ENCODE results near the gene ALDH3A2.
"Not testable (repeated sequence)": the region's sequence is repeated elsewhere in the genome, so short reads cannot be mapped to it uniquely, and the experiment has no call there.

ALDH3A2 gene

DNA sequence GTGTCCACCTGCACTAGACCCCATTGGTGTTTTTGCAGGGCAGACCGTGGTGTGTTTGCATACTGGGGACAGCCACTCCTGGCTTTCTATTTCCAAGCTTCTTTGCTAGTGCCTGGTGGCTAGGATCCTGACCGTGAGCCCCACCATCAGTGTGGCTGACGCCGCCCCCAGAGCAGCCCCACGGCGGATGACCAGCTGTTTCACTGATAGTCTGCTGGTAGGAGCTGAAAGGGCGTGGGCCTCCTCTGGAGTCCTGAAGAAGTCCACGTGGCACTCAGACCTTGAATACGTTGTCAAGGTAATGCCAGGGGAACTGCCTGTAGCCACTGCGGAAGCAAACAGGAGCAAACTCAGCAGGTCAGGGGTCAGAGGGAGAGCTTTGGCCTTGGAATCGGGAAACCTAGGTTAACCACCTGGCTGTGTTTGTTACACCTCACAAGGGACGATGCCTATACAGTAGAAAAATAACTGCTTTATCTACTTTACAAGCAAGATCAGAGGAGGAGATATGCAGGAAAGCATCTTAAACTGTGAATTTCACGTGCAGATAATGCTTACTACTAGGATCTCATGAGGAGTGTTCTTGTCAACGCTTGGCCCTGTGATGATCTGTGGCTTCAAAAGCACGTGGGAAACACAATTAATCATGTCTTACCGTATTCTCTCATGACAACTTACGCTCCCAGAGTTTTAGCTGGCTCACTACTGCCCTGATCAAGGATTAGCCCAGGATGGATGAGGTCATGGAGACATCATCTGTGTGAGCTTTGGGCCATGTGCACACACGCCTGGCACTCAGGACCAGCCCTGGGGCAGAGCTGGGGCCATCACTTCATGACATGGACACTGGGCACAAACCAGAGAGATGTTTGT, 30.3 kb downstream of the ALDH3A2 start:
- DNase-seq (ENCODE audit: low spot score), result no peak

DNA sequence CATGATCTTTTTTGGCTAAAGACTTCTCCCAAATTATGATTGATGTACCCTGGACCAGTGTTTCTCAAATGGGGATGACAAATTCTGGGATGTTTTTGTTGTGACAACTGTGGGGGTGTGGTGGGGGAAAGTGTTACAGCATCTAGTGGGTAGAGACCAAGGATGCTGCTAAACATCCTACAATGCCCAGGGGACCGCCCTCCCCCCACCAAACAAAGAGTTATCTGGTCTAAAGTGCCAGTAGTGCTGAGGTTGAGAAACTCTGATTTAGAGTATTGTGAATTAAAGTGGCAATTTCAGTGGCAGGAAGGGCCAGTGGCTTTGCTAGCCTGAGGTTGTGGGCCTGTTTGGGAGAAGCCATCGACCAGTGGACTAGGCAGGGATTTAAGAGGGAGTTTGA, 34.6 kb downstream of the ALDH3A2 start:
- DNase-seq (ENCODE audit: low spot score), result no peak

DNA sequence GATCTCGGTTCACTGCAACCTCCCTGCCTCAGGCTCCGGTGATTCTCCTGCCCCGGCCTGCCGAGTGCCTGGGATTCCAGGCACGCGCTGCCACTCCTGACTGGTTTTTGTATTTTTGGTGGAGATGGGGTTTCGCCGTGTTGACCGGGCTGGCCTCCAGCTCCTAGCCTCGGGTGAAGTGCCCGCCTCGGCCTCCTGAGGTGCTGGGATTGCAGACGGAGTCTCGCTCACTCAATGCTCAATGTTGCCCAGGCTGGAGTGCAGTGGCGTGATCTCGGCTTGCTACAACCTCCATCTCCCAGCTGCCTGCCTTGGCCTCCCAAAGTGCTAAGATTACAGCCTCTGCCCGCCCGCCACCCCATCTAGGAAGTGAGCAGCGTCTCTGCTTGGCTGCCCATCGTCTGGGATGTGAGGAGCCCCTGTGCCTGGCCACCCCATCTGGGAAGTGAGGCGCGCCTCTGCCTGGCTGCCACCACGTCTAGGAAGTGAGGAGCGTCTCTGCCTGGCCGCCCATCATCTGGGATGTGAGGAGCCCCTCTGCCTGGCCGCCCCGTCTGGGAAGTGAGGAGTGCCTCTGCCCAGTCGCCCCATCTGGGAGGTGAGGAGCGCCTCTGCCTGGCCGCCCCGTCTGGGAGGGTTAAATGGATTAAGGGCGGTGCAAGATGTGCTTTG, 36.5 kb downstream of the ALDH3A2 start:
- DNase-seq (ENCODE audit: low spot score), result not testable (repeated sequence)

DNA sequence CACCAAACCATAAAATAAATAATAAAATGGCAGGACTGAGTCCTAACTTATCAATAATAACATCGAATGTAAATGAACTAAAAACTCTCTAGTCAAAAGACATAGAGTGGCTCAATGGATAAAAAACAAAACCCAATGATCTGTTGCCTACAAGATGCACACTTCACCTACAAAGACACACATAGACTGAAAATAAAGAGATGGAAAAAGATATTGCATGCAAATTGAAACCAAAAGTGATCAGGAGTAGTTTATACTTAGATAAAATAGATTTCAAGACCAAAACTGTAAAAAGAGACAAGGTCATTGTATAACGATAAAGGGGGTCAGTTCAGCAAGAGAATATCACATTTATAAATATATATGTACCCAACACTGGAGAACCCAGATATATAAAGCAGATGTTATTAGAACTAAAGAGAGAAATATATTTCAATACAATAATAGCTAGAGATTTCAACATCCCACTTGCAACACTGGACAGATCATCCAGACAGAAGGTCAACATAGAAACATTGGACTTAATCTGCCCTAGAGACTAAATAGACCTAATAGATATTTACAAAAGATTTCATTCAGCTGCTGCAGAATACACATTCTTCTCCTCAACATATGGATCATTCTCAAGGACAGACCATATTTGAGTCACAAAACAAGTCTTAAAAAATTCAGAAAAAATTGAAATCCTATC, 38.0 kb downstream of the ALDH3A2 start:
- no peak for DNase-seq (ENCODE audit: low spot score)

- DNase-seq (ENCODE audit: low spot score), result no peak
Observed at GRCh38 chr17:19702217-19702641, 53.7 kb downstream of the ALDH3A2 start.

DNA sequence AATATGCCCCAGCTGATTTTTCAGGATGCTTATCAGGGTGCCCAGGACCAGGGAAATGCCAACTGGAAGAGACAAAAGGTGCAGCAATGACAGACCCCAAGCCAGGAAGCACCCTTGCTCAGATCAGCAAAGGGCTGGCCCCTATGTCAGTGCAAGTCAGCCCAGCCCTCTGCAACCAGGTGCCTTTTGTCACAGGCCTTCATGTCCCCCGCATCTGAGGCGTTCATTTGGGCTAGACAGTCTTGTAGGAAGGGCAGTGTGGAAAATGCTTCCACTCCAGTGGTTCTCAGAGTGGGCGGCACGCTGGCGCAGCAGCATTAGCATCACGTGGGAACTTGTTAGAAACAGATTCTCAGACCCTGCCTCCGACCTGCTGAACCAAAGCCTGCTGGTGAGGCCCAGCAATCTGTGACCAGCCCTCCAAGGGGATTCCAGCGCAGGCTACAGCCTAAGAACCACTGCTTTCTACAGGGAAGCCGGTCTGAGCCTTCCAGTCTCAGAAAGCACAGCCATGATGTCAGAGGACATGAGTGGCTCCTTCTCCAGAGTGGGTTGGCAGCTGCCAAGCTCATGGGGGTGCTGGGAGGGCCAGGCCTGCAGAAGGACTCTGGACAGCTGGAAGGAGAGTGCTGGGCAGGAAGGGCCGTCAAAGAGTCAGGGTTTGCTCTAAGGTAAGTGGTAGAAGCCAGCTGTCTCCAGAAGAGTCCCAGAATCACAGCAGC, 54.7 kb downstream of the ALDH3A2 start:
- peak; percentile 67 for DNase-seq (ENCODE audit: low spot score)

DNA sequence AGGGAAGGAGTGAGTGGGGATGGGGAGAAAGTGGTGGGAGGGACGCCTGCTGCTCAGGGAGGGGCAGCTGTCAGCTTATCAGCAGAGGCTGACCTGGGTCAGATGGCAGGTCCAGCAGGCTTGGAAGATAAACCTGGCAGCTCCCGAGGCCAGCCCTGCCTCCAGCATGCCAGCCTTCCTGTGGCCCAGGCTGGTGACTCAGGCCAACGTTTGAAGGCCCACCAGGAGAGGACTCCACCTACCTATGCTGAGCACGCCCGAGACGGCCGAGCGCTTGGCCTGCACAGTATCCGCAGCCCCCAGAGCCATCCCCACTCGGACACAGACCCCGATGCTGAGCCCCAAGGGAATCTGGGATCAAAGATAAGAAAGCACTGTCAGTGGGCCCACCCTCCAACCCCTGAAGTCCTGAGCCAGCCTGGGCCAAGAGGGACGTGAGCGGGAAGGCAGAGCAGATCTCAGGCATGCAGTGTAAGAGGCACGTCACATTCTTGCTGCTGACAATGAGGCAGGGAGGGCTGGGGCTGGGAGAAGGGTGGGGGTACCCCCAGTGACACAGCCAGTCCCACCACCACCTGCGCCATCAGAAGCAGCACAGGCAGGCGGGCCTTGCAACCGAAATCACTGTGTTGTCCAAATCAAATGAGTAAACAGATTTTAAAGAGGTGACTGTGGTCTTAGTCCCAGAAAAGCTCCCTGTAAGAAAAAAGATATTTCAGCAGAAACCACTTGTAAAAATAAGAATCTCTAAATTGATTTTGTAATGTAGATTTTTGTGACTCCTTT, 55.5 kb downstream of the ALDH3A2 start:
- DNase-seq (ENCODE audit: low spot score), result peak; percentile 71

DNA sequence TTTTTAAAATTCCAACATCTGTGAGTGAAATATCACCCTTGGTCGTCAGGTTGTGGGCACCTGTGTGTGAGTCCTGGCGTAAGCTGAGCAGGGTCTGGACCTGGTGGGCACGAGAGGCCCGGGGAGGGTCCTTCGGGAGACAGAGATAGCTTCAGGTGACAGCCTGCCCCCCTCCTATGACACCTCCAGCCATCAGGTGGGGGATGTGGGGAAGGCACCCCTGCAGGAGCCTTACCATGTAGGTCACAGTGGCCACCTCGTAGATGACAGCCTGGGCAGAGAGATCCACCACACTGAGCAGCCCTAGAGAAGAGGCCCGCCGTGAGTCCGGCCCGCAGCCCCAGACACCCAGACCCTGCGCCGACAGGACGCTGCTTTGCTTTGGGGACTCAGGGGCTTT, 56.6 kb downstream of the ALDH3A2 start:
- DNase-seq (ENCODE audit: low spot score), result no peak

DNA sequence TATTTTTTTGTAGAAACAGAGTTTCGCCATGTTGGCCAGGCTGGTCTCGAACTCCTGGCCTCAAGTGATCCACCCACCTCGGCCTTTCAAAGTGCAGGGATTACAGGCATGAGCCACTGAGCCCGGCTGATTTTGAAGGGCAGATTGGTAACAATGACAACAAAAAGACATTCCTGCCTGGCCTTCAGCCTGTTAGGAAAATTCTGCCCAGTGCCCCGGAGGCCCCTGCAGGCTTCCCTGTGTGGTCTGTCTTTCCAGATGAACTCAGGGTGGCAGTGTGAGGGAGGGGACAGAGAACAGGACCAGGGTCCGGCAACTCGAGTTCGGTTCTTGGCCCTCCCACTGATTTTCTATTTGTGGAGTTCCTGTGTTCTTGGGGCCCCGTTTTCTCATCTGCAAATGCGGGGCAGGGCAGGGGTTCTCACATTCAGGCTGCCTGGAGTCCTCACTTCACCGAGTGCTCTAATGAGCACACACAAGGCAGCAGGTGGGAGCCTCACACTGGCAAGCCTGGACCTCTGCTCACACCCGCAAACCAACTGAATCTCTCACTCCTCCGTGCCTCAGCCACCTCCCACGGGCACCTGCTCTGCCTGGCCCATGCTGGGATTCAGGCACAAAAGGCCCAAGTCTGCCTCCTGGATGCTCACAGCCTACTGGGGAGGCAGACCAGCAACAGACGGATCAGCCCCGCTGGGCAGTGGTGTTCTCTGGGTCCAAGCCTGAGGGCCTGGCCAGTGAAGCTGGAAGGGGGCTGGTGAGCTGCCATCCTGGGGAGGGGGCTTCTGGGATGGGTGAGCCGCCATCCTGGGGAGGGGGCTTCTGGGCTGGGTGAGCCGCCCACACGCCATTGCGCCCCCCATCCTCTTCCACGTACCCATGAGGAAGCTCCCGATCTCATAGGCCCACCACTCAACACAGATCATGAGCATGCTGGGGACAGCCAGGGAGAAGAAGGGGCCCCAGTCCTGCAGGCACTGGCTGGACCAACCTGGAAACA, 57.5 kb downstream of the ALDH3A2 start:
- DNase-seq (ENCODE audit: low spot score), result peak; percentile 68

GRCh38 chr17:19706791-19707727, 58.5 kb downstream of the ALDH3A2 start:
- peak; percentile 62 for DNase-seq (ENCODE audit: low spot score)

GRCh38 chr17:19707728-19708221, 59.2 kb downstream of the ALDH3A2 start:
- no peak for DNase-seq (ENCODE audit: low spot score)

DNA sequence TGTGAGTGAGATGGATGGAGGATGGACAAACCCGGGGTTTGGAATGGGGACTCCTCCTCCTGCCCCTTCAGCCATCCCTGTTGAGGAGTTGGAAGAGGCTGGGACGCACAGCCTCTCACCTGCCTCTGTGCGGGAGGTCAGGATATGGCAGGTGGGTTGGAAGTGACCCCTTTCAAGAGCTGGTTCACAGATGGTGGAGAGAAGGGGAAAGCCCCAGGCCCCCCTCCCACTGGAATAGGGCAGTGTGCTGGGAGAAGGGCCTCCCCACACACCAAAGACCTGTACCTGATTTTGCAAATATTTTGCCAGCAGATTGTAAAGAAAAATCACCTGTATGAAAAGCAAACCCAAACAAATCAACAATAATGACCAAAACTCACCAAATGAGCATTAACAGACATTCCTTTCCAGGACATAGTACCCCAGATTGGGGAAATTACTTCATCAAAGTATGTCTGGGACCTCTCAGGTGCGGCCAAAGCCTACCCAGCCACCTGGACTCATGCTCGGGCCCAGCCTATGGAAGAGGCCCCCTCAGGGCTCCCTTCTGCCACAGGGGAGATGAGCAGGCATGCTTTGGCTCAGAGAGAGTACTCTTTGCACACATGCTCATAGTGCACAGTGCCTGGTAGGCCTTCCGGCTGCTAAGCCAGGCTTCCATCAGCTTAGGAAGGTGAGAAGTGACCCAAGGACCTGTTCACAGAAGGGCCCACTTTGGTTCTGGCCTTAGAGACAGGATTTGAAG, 60.1 kb downstream of the ALDH3A2 start:
- no peak for DNase-seq (ENCODE audit: low spot score)

- DNase-seq (ENCODE audit: low spot score), result no peak
Observed at GRCh38 chr17:19709841-19710240, 61.3 kb downstream of the ALDH3A2 start.

- no peak for DNase-seq (ENCODE audit: low spot score)
Observed at GRCh38 chr17:19712436-19713004, 64.0 kb downstream of the ALDH3A2 start.

DNA sequence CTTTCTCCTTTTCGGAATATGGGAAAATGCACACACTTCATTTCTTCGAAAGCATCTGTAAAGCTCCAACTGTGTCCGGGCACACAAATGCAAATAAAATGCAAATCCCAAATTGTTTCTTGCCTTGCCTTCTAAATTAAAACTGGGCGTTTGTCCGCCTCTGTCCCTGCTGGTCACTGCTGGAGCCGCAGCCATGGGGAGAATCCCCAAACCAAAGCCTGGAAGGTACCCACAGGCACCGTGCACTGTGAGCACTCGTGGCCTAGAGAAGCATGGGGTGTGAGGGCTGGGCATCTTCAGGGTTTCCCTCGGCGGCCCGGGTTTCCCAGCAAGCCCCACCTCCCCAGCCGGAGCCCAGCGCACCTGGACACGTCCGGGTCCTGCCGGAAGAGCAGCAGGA, 64.9 kb downstream of the ALDH3A2 start:
- DNase-seq (ENCODE audit: low spot score), result peak; percentile 51

DNA sequence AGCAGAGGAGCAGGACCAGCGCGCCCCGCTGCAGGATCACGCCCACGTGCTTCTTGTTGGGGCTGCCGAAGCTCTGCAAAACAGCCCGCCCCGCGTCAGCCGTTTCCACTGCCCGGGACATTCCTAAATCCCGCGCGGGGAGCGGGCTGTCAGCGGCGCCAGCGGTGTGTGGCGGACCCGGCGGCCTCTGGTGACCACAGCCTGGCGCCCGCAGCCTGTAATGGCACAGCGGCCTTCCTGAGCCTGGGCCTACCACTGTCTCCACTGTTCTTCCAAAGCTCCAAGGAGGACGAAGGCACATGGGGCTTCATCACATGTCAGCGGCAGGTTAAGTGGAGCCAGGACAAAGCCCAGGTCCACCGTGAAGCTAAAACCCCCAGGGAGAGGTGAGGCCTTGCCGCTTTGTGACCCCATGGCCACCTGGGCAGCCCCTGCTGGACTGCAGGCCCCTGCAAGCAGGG, 65.4 kb downstream of the ALDH3A2 start:
- DNase-seq (ENCODE audit: low spot score), result no peak

All from ecto neural progenitor cell (in vitro differentiated cells).